ENCODE measurements around the gene ACER1. TPM values are rescaled to one million over a fixed set of nuclear protein-coding genes. Genes with fewer than 3 reads are reported as not detected.

The ACER1 gene
- total RNA-seq, 1 donor from 2014 or later: not detected

- peak overlapping the region; percentile 17 for H3K27ac Mint-ChIP-seq
- H3K27me3 Mint-ChIP-seq (ENCODE audit: low read depth): no peaks in the 10 kb centered on the region
- peaks cover 38% of the 10 kb centered on the region for H3K4me1 Mint-ChIP-seq
- DNase-seq (ENCODE audit: low spot score in 2 of 2, unreplicated experiment in 2 of 2): no peak
- H3K4me3 Mint-ChIP-seq: no peak overlapping the region
- peaks cover 23% of the 10 kb centered on the region for H3K36me3 Mint-ChIP-seq
- TF ChIP-seq, protein P1, sequence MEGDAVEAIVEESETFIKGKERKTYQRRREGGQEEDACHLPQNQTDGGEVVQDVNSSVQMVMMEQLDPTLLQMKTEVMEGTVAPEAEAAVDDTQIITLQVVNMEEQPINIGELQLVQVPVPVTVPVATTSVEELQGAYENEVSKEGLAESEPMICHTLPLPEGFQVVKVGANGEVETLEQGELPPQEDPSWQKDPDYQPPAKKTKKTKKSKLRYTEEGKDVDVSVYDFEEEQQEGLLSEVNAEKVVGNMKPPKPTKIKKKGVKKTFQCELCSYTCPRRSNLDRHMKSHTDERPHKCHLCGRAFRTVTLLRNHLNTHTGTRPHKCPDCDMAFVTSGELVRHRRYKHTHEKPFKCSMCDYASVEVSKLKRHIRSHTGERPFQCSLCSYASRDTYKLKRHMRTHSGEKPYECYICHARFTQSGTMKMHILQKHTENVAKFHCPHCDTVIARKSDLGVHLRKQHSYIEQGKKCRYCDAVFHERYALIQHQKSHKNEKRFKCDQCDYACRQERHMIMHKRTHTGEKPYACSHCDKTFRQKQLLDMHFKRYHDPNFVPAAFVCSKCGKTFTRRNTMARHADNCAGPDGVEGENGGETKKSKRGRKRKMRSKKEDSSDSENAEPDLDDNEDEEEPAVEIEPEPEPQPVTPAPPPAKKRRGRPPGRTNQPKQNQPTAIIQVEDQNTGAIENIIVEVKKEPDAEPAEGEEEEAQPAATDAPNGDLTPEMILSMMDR (IDR thresholded peaks at IDR 0.05; ENCODE audit: unreplicated experiment): no peak
- no peaks in the 10 kb centered on the region for H3K9me3 Mint-ChIP-seq
Measured at GRCh38 chr19:6268382-6268771, 65.0 kb downstream of the ACER1 start.

GRCh38 chr19:6267552-6268381 lies 65.6 kb downstream of the ACER1 start:
- Mint-ChIP-seq H3K4me3 (no peak overlapping the region), H3K9me3 (no peaks in the 10 kb centered on the region), H3K27ac (peak overlapping the region; percentile 17), H3K36me3 (peaks cover 25% of the 10 kb centered on the region), H3K4me1 (peaks cover 33% of the 10 kb centered on the region), H3K27me3 (ENCODE audit: low read depth) (no peaks in the 10 kb centered on the region)
- TF ChIP-seq, protein P1 (IDR thresholded peaks at IDR 0.05; ENCODE audit: unreplicated experiment): no peak
- no peak for DNase-seq (ENCODE audit: low spot score in 2 of 2, unreplicated experiment in 2 of 2)

GRCh38 chr19:6264803-6265202 lies 68.6 kb downstream of the ACER1 start:
- H3K4me1 Mint-ChIP-seq: peaks cover 6% of the 10 kb centered on the region
- H3K27me3 Mint-ChIP-seq (ENCODE audit: low read depth): no peaks in the 10 kb centered on the region
- H3K9me3 Mint-ChIP-seq: no peaks in the 10 kb centered on the region
- no peak overlapping the region for H3K27ac Mint-ChIP-seq
- H3K36me3 Mint-ChIP-seq: peaks cover 16% of the 10 kb centered on the region
- TF ChIP-seq, protein P1 (IDR thresholded peaks at IDR 0.05; ENCODE audit: unreplicated experiment): no peak
- no peak overlapping the region for H3K4me3 Mint-ChIP-seq
- no peak for DNase-seq (ENCODE audit: low spot score in 2 of 2, unreplicated experiment in 2 of 2)

GRCh38 chr19:6263735-6264444 lies 69.5 kb downstream of the ACER1 start:
- Mint-ChIP-seq H3K4me3 (no peak overlapping the region), H3K27ac (peak overlapping the region; percentile 95), H3K27me3 (ENCODE audit: low read depth) (no peaks in the 10 kb centered on the region), H3K36me3 (peaks cover 17% of the 10 kb centered on the region), H3K4me1 (peaks cover 6% of the 10 kb centered on the region), H3K9me3 (no peaks in the 10 kb centered on the region)
- TF ChIP-seq, protein P1 (IDR thresholded peaks at IDR 0.05; ENCODE audit: unreplicated experiment): no peak
- DNase-seq (ENCODE audit: low spot score in 2 of 2, unreplicated experiment in 2 of 2): no peak

DNA sequence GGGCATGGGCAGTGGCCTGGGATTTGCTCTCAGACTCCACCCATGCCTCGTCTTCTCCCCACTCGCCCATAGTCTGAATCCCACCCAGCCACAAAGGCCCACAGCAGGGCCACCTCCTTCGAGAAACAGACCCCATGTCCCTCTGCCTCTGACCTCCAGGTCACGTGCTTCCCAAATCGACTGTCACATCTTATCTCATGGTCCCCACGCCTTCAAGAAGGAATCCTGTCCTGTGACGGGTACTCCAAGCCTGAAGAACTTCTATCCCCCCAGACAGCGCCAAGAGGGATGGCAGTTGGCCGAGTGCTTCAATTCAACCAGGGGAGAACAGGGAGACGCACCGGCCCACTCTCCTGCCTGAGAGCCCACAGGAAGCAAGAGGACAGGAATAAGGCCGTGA lies 70.1 kb downstream of the ACER1 start:
- peak overlapping the region; percentile 95 for H3K27ac Mint-ChIP-seq
- H3K36me3 Mint-ChIP-seq: peaks cover 23% of the 10 kb centered on the region
- peaks cover 6% of the 10 kb centered on the region for H3K4me1 Mint-ChIP-seq
- TF ChIP-seq, protein P1 (IDR thresholded peaks at IDR 0.05; ENCODE audit: unreplicated experiment): no peak
- H3K27me3 Mint-ChIP-seq (ENCODE audit: low read depth): no peaks in the 10 kb centered on the region
- H3K9me3 Mint-ChIP-seq: no peaks in the 10 kb centered on the region
- no peak overlapping the region for H3K4me3 Mint-ChIP-seq
- DNase-seq (ENCODE audit: low spot score in 2 of 2, unreplicated experiment in 2 of 2): no peak

All from mesothelial cell of epicardium (in vitro differentiated cells).